ENCODE results near the gene MOV10L1.
"Not testable (repeated sequence)": the region's sequence is repeated elsewhere in the genome, so short reads cannot be mapped to it uniquely, and the experiment has no call there.

MOV10L1 gene

DNA sequence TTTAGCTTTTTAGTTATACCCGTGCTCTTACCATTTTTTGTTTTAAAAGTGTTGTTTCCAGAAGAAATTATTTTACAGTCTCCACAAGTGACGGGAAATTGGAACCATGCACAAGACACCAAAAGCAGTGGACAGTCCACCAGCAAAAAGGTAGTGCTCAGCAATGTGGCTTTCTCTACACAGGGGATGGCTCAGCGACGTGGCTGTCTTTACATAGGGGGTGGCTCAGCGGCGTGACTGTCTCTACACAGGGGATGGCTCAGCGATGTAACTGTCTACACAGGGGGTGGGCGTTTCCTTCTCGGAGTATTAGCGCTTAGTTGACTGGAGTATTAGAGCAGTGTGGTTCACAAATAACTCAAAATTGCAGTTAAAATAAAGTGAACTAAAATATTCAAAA, 44.7 kb downstream of the MOV10L1 start:
- Histone ChIP-seq H3K9ac (ENCODE audit: low read length) (no peak overlapping the region), H3K4me3 (ENCODE audit: low read length) (no peak overlapping the region), H3K9me3 (ENCODE audit: control insufficient read depth, low read length) (peaks cover 4% of the 10 kb centered on the region), H3K4me1 (ENCODE audit: control insufficient read depth, insufficient read depth, low read length) (no peaks in the 10 kb centered on the region), H3K36me3 (ENCODE audit: control insufficient read depth, insufficient read depth, low read length, severe bottlenecking) (no peaks in the 10 kb centered on the region), H3K27me3 (replicated peaks; ENCODE audit: control insufficient read depth, insufficient read depth, low read length) (no peaks in the 10 kb centered on the region)
- no peak for DNase-seq (ENCODE audit: low read depth)

DNA sequence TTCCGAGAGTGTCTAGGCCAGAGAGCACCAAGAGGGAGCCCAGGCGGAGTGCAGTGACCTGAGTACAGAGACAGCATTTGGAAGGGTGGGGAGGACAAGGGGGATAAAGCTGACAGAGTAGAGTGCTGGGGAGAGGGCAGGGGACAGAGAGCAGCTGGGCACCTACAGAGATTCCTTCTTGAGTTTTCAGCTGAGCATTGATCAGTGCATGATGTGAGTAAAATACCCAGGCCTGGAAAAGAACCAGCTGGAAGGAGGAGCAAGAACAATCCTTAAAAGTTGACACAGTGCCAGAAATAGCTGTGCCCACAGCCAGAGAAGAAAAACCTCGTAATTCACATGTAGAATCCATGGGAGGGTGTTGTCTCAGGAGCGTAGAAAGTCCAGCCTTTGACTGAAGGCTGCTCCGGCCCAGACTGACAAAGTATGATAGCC, 46.8 kb downstream of the MOV10L1 start:
- no peak for DNase-seq (ENCODE audit: low read depth)
- Histone ChIP-seq H3K27me3 (replicated peaks; ENCODE audit: control insufficient read depth, insufficient read depth, low read length) (peaks cover 2% of the 10 kb centered on the region), H3K9ac (ENCODE audit: low read length) (no peak overlapping the region), H3K4me3 (ENCODE audit: low read length) (no peak overlapping the region), H3K4me1 (ENCODE audit: control insufficient read depth, insufficient read depth, low read length) (no peaks in the 10 kb centered on the region), H3K9me3 (ENCODE audit: control insufficient read depth, low read length) (peaks cover 4% of the 10 kb centered on the region), H3K36me3 (ENCODE audit: control insufficient read depth, insufficient read depth, low read length, severe bottlenecking) (no peaks in the 10 kb centered on the region)

DNA sequence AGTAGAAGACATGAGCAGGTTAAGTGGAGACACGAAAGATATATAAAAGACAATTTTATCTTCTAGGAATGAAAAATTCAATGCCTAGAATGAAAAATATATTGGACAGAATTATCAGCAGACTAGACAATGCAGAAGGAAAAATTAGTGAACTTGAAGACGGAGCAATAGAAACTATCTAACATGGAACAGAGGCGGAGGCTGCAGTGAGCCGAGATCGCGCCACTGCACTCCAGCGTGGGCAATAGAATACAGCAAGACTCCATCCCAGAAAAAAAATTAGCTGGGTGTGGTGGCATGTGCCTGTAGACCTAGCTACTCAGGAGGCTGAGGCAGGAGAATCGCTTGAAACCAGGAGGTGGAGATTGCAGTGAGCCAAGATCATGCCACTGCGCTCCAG, 47.5 kb downstream of the MOV10L1 start:
- not testable (repeated sequence) for H3K4me1 ChIP-seq (ENCODE audit: control insufficient read depth, insufficient read depth, low read length); H3K4me3 ChIP-seq (ENCODE audit: low read length); H3K9me3 ChIP-seq (ENCODE audit: control insufficient read depth, low read length)

DNA sequence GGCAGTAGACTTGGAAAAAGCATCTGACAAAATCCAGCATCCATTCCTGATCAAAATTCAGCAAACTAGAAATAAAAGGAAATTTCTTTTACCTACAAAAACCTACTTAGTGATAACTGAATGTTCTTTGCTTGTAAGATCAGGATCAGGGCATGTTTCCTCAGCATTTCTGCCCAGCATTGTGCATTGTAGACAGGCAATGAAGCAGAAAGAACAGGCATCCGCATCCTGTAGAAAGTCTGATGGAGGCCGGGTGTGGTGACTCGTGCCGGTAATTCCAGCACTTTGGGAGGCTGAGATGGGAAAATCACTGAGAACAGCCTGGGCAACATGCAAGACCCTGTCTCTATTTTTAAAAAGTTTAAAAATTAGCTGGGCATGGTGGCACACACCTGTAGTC, 48.2 kb downstream of the MOV10L1 start:
- no peaks in the 10 kb centered on the region for H3K9me3 ChIP-seq (ENCODE audit: control insufficient read depth, low read length)
- DNase-seq (ENCODE audit: low read depth), result no peak
- peaks cover 16% of the 10 kb centered on the region for H3K27me3 ChIP-seq (replicated peaks; ENCODE audit: control insufficient read depth, insufficient read depth, low read length)
- no peak overlapping the region for H3K4me3 ChIP-seq (ENCODE audit: low read length)
- H3K36me3 ChIP-seq (ENCODE audit: control insufficient read depth, insufficient read depth, low read length, severe bottlenecking), result no peaks in the 10 kb centered on the region
- no peak overlapping the region for H3K9ac ChIP-seq (ENCODE audit: low read length)
- H3K4me1 ChIP-seq (ENCODE audit: control insufficient read depth, insufficient read depth, low read length), result no peaks in the 10 kb centered on the region

More for the DNA sequence above, 47.5 kb downstream of the MOV10L1 start:
- DNase-seq (ENCODE audit: low read depth); H3K36me3 ChIP-seq (ENCODE audit: control insufficient read depth, insufficient read depth, low read length, severe bottlenecking); H3K27me3 ChIP-seq (replicated peaks; ENCODE audit: control insufficient read depth, insufficient read depth, low read length); H3K9ac ChIP-seq (ENCODE audit: low read length): not testable (repeated sequence)

DNA sequence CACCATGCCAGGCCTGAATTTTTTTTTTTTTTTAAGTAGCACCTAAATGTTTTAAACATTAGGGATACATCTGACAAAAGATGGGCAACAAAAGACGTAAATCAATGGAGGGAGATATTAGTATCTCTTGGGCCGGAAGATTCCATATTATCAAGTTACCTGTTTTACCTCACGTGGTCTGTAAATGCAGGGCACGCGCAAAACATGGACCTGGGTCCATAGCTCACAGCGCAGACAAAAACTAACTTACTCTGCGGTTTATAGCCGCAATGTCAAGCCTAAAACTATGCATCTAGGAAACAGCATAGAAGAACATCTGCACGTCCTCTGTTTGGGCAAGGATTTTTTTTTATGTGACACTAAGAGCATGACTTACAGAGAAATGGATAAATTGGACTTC, 49.2 kb downstream of the MOV10L1 start:
- H3K27me3 ChIP-seq (replicated peaks; ENCODE audit: control insufficient read depth, insufficient read depth, low read length), result peaks cover 24% of the 10 kb centered on the region
- H3K9me3 ChIP-seq (ENCODE audit: control insufficient read depth, low read length), result no peaks in the 10 kb centered on the region
- no peak overlapping the region for H3K4me3 ChIP-seq (ENCODE audit: low read length)
- no peak for DNase-seq (ENCODE audit: low read depth)
- H3K4me1 ChIP-seq (ENCODE audit: control insufficient read depth, insufficient read depth, low read length), result no peaks in the 10 kb centered on the region
- H3K36me3 ChIP-seq (ENCODE audit: control insufficient read depth, insufficient read depth, low read length, severe bottlenecking), result no peaks in the 10 kb centered on the region
- no peak overlapping the region for H3K9ac ChIP-seq (ENCODE audit: low read length)

DNA sequence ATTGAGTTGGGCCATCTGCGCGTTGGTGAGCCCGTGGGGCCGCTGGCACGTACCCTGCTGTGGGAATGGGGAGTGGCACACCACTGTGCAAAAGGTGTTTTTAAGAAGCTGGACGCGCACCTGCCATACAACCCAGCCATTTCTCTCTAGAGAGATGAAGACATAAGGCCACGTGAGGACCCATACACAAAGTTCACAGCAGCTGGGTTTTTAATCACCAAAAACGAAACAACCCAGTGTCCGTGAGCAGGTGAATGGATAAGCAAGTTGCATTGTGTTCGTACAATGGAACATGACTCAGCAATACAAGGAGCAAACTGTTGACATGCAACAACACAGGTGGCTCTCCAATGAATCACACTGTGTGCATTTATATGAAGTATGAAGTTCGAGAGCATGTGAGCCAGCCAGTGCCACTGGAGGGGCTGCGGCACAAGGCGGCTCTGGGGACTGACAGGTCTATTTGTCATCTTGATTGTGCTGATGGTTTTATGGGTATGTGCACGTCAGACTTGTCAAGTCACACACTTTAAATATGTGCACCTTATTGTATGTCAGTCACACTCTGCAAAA, 50.1 kb downstream of the MOV10L1 start:
- Histone ChIP-seq H3K4me1 (ENCODE audit: control insufficient read depth, insufficient read depth, low read length) (no peaks in the 10 kb centered on the region), H3K36me3 (ENCODE audit: control insufficient read depth, insufficient read depth, low read length, severe bottlenecking) (no peaks in the 10 kb centered on the region), H3K27me3 (replicated peaks; ENCODE audit: control insufficient read depth, insufficient read depth, low read length) (peaks cover 24% of the 10 kb centered on the region), H3K4me3 (ENCODE audit: low read length) (no peak overlapping the region), H3K9me3 (ENCODE audit: control insufficient read depth, low read length) (no peaks in the 10 kb centered on the region), H3K9ac (ENCODE audit: low read length) (no peak overlapping the region)
- no peak for DNase-seq (ENCODE audit: low read depth)

DNA sequence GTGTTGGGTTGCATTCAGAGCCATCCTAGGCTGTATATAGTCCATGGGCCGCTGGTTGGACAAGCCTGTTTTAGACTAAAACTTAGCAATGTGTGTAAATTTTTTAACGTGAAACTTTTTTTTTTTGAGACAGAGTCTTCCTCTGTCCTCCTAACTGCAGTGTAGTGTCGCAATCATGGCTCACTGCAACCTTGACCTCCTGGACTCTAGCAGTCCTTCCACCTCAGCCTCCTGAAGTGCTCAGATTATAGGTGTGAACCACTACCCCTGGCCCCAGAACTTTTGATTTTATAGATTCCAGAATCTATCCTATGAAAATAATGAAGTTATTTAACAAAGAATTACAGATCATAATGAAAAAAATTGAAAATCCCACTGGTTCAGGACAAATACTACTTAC, 50.8 kb downstream of the MOV10L1 start:
- Histone ChIP-seq H3K4me3 (ENCODE audit: low read length) (no peak overlapping the region), H3K9ac (ENCODE audit: low read length) (no peak overlapping the region), H3K36me3 (ENCODE audit: control insufficient read depth, insufficient read depth, low read length, severe bottlenecking) (no peaks in the 10 kb centered on the region), H3K27me3 (replicated peaks; ENCODE audit: control insufficient read depth, insufficient read depth, low read length) (peaks cover 29% of the 10 kb centered on the region), H3K9me3 (ENCODE audit: control insufficient read depth, low read length) (no peaks in the 10 kb centered on the region), H3K4me1 (ENCODE audit: control insufficient read depth, insufficient read depth, low read length) (no peaks in the 10 kb centered on the region)
- peak; percentile 19 for DNase-seq (ENCODE audit: low read depth)

DNA sequence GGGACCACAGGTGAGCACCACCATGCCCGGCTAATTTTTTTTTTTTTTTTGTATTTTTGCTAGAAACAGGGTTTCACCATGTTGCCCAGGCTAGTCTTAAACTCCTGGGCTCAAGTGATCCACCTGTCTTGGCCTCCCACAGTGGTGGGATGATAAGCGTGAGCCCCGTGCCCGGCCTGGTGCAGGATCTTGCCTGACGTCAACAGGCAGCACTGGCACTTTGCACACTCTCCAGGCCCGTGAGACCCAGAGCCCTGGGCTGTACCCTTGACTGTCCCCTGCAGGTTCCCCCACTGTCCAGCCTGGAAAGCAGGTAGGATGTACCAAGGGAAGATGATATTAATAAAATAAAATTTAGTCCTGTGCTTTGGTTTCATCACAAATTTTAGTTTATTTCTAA, 51.7 kb downstream of the MOV10L1 start:
- Histone ChIP-seq H3K4me1 (ENCODE audit: control insufficient read depth, insufficient read depth, low read length) (no peaks in the 10 kb centered on the region), H3K36me3 (ENCODE audit: control insufficient read depth, insufficient read depth, low read length, severe bottlenecking) (no peaks in the 10 kb centered on the region), H3K9me3 (ENCODE audit: control insufficient read depth, low read length) (no peaks in the 10 kb centered on the region), H3K27me3 (replicated peaks; ENCODE audit: control insufficient read depth, insufficient read depth, low read length) (peaks cover 33% of the 10 kb centered on the region), H3K9ac (ENCODE audit: low read length) (no peak overlapping the region), H3K4me3 (ENCODE audit: low read length) (no peak overlapping the region)
- no peak for DNase-seq (ENCODE audit: low read depth)

DNA sequence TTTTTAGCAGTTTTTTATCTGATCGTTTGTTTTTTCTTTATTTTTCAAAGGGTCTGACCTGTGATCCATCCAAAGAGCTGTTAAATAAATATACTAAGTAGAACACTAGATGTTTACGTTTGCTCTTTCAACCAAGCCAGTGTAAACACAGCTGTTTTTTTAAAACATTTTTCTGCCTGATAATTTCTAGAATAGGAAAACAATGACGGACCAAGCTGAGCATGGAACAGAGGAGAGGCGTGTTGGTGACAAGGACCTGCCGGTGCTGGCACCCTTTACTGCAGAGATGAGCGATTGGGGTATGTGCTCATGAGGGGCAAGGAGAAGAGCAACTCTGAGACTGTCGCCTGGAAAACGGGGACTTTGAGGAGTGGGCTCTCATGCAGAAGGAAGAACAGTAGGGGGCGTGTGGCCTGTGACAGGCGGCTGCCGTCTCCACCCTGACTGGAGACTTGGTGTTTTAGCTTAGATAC, 52.1 kb downstream of the MOV10L1 start:
- H3K9me3 ChIP-seq (ENCODE audit: control insufficient read depth, low read length), result no peaks in the 10 kb centered on the region
- no peak overlapping the region for H3K9ac ChIP-seq (ENCODE audit: low read length)
- no peak overlapping the region for H3K4me3 ChIP-seq (ENCODE audit: low read length)
- no peaks in the 10 kb centered on the region for H3K36me3 ChIP-seq (ENCODE audit: control insufficient read depth, insufficient read depth, low read length, severe bottlenecking)
- H3K4me1 ChIP-seq (ENCODE audit: control insufficient read depth, insufficient read depth, low read length), result no peaks in the 10 kb centered on the region
- H3K27me3 ChIP-seq (replicated peaks; ENCODE audit: control insufficient read depth, insufficient read depth, low read length), result peaks cover 33% of the 10 kb centered on the region
- no peak for DNase-seq (ENCODE audit: low read depth)

DNA sequence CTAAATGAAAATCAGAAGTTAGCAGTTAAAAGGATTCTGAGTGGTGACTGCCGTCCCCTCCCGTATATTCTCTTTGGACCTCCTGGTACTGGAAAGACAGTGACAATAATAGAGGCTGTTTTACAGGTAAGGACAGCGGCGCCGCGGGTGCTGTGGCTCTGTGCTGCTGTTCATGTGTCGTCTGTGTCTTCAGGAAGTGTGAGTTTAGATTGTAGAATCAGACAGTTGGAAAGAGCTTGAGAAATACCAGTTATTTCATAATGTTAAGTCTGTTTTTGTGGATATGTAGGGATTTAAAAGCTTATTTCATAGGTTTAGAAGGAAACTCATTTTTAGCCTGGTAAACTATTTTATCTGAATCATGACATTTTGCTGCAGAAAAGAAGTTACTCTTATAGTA, 53.3 kb downstream of the MOV10L1 start:
- Histone ChIP-seq H3K9ac (ENCODE audit: low read length) (no peak overlapping the region), H3K36me3 (ENCODE audit: control insufficient read depth, insufficient read depth, low read length, severe bottlenecking) (no peaks in the 10 kb centered on the region), H3K4me1 (ENCODE audit: control insufficient read depth, insufficient read depth, low read length) (no peaks in the 10 kb centered on the region), H3K9me3 (ENCODE audit: control insufficient read depth, low read length) (no peaks in the 10 kb centered on the region), H3K4me3 (ENCODE audit: low read length) (no peak overlapping the region), H3K27me3 (replicated peaks; ENCODE audit: control insufficient read depth, insufficient read depth, low read length) (peaks cover 33% of the 10 kb centered on the region)
- no peak for DNase-seq (ENCODE audit: low read depth)

DNA sequence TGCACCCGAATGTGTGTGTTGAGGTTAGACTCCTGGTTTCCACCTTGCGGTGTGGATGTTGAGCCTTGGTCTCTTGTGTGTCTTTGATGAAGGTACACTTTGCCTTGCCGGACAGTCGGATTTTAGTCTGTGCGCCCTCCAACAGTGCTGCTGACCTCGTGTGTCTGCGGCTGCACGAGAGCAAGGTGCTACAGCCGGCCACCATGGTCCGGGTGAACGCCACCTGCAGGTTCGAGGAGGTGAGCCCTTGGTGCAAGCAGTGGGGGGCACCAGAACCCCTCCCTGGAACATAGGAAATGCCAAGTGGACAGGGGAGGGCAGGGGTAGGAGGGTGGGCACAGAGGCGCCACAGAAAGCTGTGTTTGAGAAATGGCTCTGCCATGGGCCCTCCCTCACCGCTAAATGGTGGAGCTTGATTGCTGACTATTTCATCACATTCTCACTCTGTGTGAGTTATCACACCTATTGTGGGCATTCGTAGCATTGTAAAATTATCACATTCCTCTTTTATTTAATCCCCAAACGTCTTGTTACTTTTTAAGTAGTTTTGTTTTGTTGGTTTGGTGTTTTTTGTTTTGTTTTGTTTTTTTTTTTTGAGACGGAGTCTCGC, 54.3 kb downstream of the MOV10L1 start:
- Histone ChIP-seq H3K9ac (ENCODE audit: low read length) (no peak overlapping the region), H3K4me3 (ENCODE audit: low read length) (no peak overlapping the region), H3K4me1 (ENCODE audit: control insufficient read depth, insufficient read depth, low read length) (no peaks in the 10 kb centered on the region), H3K36me3 (ENCODE audit: control insufficient read depth, insufficient read depth, low read length, severe bottlenecking) (no peaks in the 10 kb centered on the region), H3K9me3 (ENCODE audit: control insufficient read depth, low read length) (no peaks in the 10 kb centered on the region), H3K27me3 (replicated peaks; ENCODE audit: control insufficient read depth, insufficient read depth, low read length) (peaks cover 33% of the 10 kb centered on the region)
- DNase-seq (ENCODE audit: low read depth), result no peak

Data from adipocyte (in vitro differentiated cells).